Breast epithelium (tissue), 4 donors: ENCODE data around the gene CRCP. TPM values are rescaled to one million over a fixed set of nuclear protein-coding genes. Genes with fewer than 3 reads are reported as not detected.

Source experiments
- DNase-seq, 2 donors: peaks; one replicate each; pipeline ENCODE4 v3.0.0-alpha.2; 2019; ENCODE audit warnings: low spot score in 2 of 2
- H3K27ac ChIP-seq, 2 donors: fragments of 200-600 bp; sonication (generic) in 1 of 2; one replicate each; pipeline ENCODE4 v1.5.1; 2016 to 2019; ENCODE audit warnings: mild to moderate bottlenecking in 1 of 2
- H3K27me3 ChIP-seq, 2 donors: fragments of 200-600 bp; sonication (generic) in 1 of 2; one replicate each; pipeline versions ENCODE4 v1.5.1 to v1.6.0; 2017 to 2019; ENCODE audit warnings: control low read depth in 1 of 2, mild to moderate bottlenecking in 1 of 2
- H3K36me3 ChIP-seq: fragments of 200-600 bp; one replicate; pipeline ENCODE4 v1.5.1; 2019
- H3K4me1 ChIP-seq, 2 donors: fragments of 200-600 bp; sonication (generic); one replicate each; pipeline ENCODE4 v1.5.1; 2016 to 2019; ENCODE audit warnings: control low read depth in 1 of 2
- H3K4me3 ChIP-seq, 3 donors: fragments of 200-600 bp; sonication (generic); 1 replicate in 2 of 3; 2 replicates in 1 of 3; pipeline ENCODE4 v1.5.1; 2016 to 2019; ENCODE audit warnings: mild to moderate bottlenecking in 3 of 3, moderate library complexity in 2 of 3
- H3K9me3 ChIP-seq, 2 donors: fragments of 200-600 bp; sonication (generic) in 1 of 2; one replicate each; pipeline ENCODE4 v1.5.1; 2016 to 2019; ENCODE audit warnings: control low read depth in 1 of 2
- CTCF ChIP-seq, 3 donors: fragments of 450-650 bp; IDR thresholded peaks; one replicate each; pipeline ENCODE4 v1.5.1; 2016 to 2017; ENCODE audit warnings: antibody characterized with exemption in 3 of 3, mild to moderate bottlenecking in 3 of 3, moderate library complexity in 3 of 3
- POLR2A ChIP-seq: fragments of 450-650 bp; IDR thresholded peaks from one replicate; pipeline ENCODE4 v1.6.1; 2016; ENCODE audit warnings: antibody characterized with exemption, mild to moderate bottlenecking, moderate library complexity
- POLR2AphosphoS5 ChIP-seq, 3 donors: sonication (generic); formaldehyde crosslinking; IDR thresholded peaks; one replicate each; pipeline ENCODE4 v1.6.1; 2017; ENCODE audit warnings: antibody characterized with exemption in 3 of 3
- intact Hi-C: fragments of 100-400 bp; cut with DNase I; formaldehyde crosslinking; loops from one replicate; pipeline ENCODE4 v1.15.1; 2023; ENCODE audit warnings: low total_unique reads
- total RNA-seq, 3 donors: library from RNA; depleted of rRNA; stranded (reverse); fragments of >200 nt; gene quantifications; one replicate each; pipeline ENCODE4 v1.1.0, GENCODE V29; 2016

The CRCP gene
- total RNA-seq, 3 donors from 2014 or later, result 31.5 to 49.8 (median 41.3) TPM

GRCh38 chr7:66088861-66089838, 25.5 kb upstream of the CRCP start:
- H3K36me3 ChIP-seq, result no peaks in the 10 kb centered on the region
- no peak for DNase-seq
- no peaks in the 10 kb centered on the region for H3K27me3 ChIP-seq
- H3K9me3 ChIP-seq, result no peaks in the 10 kb centered on the region
- H3K4me3 ChIP-seq, result no peak overlapping the region
- H3K4me1 ChIP-seq, result no peaks in the 10 kb centered on the region
- intact Hi-C loops, result no loop called here
- no peak overlapping the region for H3K27ac ChIP-seq
- TF ChIP-seq POLR2AphosphoS5 (IDR thresholded peaks at IDR 0.05), result no peak
- no peak for TF ChIP-seq POLR2A
- no peak for TF ChIP-seq CTCF (IDR thresholded peaks at IDR 0.05)

- no peaks in the 10 kb centered on the region for H3K4me1 ChIP-seq
- H3K9me3 ChIP-seq, result no peaks in the 10 kb centered on the region
- intact Hi-C loops, result no loop called here
- no peaks in the 10 kb centered on the region for H3K27me3 ChIP-seq
- H3K36me3 ChIP-seq, result no peaks in the 10 kb centered on the region
- H3K4me3 ChIP-seq, result no peak overlapping the region
- DNase-seq, result no peak
- no peak overlapping the region for H3K27ac ChIP-seq
- TF ChIP-seq POLR2AphosphoS5 (IDR thresholded peaks at IDR 0.05) (no peak), CTCF (IDR thresholded peaks at IDR 0.05) (no peak), POLR2A (no peak)
Observed at GRCh38 chr7:66092654-66093053, 22.0 kb upstream of the CRCP start.

GRCh38 chr7:66095010-66095409, 19.6 kb upstream of the CRCP start:
- Histone ChIP-seq H3K4me1 (no peaks in the 10 kb centered on the region), H3K27me3 (no peaks in the 10 kb centered on the region), H3K4me3 (no peak overlapping the region), H3K36me3 (no peaks in the 10 kb centered on the region), H3K9me3 (no peaks in the 10 kb centered on the region), H3K27ac (no peak overlapping the region)
- intact Hi-C loops, result no loop called here
- DNase-seq, result no peak
- no peak for TF ChIP-seq POLR2AphosphoS5 (IDR thresholded peaks at IDR 0.05)
- no peak for TF ChIP-seq CTCF (IDR thresholded peaks at IDR 0.05)
- TF ChIP-seq POLR2A, result no peak

GRCh38 chr7:66099232-66099550, 15.5 kb upstream of the CRCP start:
- H3K4me3 ChIP-seq, result peak overlapping the region in 1 of 3 donors; percentile 71
- no peak for TF ChIP-seq POLR2AphosphoS5 (IDR thresholded peaks at IDR 0.05)
- TF ChIP-seq CTCF (IDR thresholded peaks at IDR 0.05), result no peak
- no peak for TF ChIP-seq POLR2A
- H3K36me3 ChIP-seq, result no peaks in the 10 kb centered on the region
- no peak for DNase-seq
- intact Hi-C loops, result no loop called here
- H3K9me3 ChIP-seq, result no peaks in the 10 kb centered on the region
- H3K27me3 ChIP-seq, result no peaks in the 10 kb centered on the region
- H3K27ac ChIP-seq, result peak overlapping the region; percentile 93 to 96
- H3K4me1 ChIP-seq, result no peaks in the 10 kb centered on the region
